OCI-LY7 (cell line): Measurements from ENCODE around the gene RUVBL2.

ENCODE experiments used
- EZH2phosphoT487 ChIP-seq: fragments of 200-600 bp; sonication (generic); IDR thresholded peaks from 2 replicates; pipeline ENCODE4 v1.6.1; 2018; ENCODE audit warnings: low read depth, borderline replicate concordance, mild to moderate bottlenecking, mixed run types, antibody characterized with exemption, low read length, moderate library complexity, mixed read lengths
- TF ChIP-seq, protein P1 (sequence below): fragments of 200-600 bp; sonication (generic); conservative IDR thresholded peaks from 2 replicates; pipeline ENCODE4 v1.5.1; 2014; ENCODE audit warnings: mild to moderate bottlenecking, antibody characterized with exemption, low read length, moderate library complexity, mixed read lengths

DNA sequence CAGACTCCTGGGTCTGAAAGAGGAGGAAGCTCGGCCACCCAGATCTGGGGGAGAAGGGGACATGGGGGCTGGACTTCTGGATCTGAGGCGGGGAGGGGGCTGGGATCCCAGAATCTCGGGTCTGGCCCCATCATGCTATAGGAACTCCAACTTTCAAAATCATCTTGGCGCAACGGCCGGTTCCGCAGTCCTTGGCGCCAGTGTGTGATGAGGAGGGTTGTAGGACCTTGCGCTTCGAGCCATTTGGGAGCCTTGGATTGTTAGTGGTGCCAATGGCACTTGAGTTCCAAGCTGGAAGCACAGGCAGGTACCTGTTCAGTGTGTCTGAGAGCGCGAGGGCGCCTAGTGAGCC is 324 bp downstream of the RUVBL2 start:
- TF ChIP-seq, protein P1, sequence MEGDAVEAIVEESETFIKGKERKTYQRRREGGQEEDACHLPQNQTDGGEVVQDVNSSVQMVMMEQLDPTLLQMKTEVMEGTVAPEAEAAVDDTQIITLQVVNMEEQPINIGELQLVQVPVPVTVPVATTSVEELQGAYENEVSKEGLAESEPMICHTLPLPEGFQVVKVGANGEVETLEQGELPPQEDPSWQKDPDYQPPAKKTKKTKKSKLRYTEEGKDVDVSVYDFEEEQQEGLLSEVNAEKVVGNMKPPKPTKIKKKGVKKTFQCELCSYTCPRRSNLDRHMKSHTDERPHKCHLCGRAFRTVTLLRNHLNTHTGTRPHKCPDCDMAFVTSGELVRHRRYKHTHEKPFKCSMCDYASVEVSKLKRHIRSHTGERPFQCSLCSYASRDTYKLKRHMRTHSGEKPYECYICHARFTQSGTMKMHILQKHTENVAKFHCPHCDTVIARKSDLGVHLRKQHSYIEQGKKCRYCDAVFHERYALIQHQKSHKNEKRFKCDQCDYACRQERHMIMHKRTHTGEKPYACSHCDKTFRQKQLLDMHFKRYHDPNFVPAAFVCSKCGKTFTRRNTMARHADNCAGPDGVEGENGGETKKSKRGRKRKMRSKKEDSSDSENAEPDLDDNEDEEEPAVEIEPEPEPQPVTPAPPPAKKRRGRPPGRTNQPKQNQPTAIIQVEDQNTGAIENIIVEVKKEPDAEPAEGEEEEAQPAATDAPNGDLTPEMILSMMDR = no peak
- TF ChIP-seq EZH2phosphoT487 = no peak
